Rectal smooth muscle tissue (tissue), 1 donor: Measurements from ENCODE around the gene CTIF.
"Not testable (repeated sequence)": the region's sequence is repeated elsewhere in the genome, so short reads cannot be mapped to it uniquely, and the experiment has no call there.

Experiments
- H3K27ac ChIP-seq: one replicate; pipeline ENCODE4 v1.7.0; 2013; ENCODE audit warnings: low read depth, low read length, inconsistent platforms
- H3K27me3 ChIP-seq: one replicate; pipeline ENCODE4 v1.7.0; 2013; ENCODE audit warnings: low read length; ENCODE audit not compliant: control insufficient read depth, insufficient read depth
- H3K36me3 ChIP-seq: one replicate; pipeline ENCODE4 v1.7.0; 2013; ENCODE audit warnings: low read length; ENCODE audit not compliant: control insufficient read depth, insufficient read depth
- H3K4me1 ChIP-seq: one replicate; pipeline ENCODE4 v1.7.0; 2013; ENCODE audit warnings: low read length; ENCODE audit not compliant: control insufficient read depth, insufficient read depth
- H3K4me3 ChIP-seq: one replicate; pipeline ENCODE4 v1.7.0; 2013; ENCODE audit warnings: low read length
- H3K9ac ChIP-seq: one replicate; pipeline ENCODE4 v1.7.0; 2013; ENCODE audit warnings: low read length

The CTIF gene

DNA sequence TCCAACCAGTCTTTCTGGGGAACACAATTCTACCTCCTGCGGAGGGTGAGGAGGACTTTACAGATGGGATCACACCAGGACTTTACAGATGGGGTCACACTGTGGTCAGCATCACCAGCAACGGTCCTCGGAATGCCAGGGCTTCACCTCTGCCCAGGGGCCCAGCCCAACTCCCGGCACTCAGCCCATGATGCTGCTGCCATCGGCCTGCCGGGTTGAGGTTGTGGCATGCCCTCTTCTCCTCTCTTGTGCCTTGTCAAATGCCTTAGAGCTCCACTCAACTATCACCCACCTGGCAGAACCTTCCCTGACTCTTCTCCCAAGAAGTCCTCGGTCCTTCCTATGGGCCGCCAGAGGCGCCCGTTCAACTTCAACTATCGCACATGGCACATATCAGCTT is 166.7 kb downstream of the CTIF start:
- H3K27ac ChIP-seq = no peak overlapping the region
- H3K4me3 ChIP-seq = no peak overlapping the region
- H3K4me1 ChIP-seq = no peaks in the 10 kb centered on the region
- no peaks in the 10 kb centered on the region for H3K36me3 ChIP-seq
- no peak overlapping the region for H3K9ac ChIP-seq
- no peaks in the 10 kb centered on the region for H3K27me3 ChIP-seq

DNA sequence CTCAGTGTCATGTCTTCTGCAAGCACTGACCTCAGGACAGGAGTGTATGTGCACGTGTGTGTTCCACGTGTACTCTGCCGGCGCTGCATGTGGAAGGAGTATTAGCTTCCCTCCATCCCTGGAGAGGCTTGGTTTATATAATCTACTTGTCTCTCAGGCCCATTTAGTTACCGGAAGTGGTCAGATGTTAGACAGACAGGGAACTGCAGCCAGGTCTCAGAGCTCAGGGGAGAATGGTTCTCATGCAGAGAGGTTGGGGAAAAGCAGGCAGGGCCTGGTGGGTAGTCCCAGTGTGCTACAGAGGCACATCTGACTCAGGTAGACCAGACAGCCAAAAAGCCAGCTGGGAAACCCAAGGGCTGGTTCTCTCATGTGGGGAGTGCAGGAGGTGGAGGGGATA is 167.9 kb downstream of the CTIF start:
- no peak overlapping the region for H3K9ac ChIP-seq
- no peak overlapping the region for H3K27ac ChIP-seq
- no peaks in the 10 kb centered on the region for H3K27me3 ChIP-seq
- no peaks in the 10 kb centered on the region for H3K4me1 ChIP-seq
- H3K4me3 ChIP-seq = no peak overlapping the region
- no peaks in the 10 kb centered on the region for H3K36me3 ChIP-seq

DNA sequence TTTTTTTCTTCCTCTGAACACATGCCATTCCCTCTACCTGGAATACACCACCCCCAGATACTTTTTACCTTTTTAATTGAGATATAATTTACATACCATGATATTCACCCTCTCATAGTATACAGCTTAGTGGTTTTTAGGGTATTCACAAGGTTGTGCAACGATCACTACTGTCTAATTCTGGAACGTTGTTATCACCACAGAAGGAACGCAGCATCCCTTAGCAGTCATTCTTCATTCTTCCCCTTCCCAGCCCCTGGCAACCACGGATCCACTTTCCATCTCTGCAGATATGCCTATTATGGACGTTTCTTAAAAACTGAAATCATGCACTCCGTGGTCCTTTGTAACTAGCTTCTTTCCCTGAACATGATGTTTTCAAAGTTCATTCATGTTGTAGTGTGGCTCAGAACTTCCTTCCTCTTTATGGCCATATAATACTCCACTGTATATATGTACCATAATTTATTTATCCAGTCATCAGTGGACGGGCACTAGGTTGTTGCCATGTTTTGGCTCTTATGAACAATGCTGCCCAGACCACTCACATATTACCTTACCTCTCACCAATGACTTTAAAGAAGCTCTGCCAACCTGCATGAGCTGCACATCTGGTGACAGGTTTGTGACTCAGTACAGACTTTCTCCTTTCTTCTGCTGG is 168.9 kb downstream of the CTIF start:
- no peak overlapping the region for H3K4me3 ChIP-seq
- H3K4me1 ChIP-seq = no peaks in the 10 kb centered on the region
- H3K36me3 ChIP-seq = no peaks in the 10 kb centered on the region
- H3K9ac ChIP-seq = no peak overlapping the region
- no peaks in the 10 kb centered on the region for H3K27me3 ChIP-seq
- no peak overlapping the region for H3K27ac ChIP-seq

DNA sequence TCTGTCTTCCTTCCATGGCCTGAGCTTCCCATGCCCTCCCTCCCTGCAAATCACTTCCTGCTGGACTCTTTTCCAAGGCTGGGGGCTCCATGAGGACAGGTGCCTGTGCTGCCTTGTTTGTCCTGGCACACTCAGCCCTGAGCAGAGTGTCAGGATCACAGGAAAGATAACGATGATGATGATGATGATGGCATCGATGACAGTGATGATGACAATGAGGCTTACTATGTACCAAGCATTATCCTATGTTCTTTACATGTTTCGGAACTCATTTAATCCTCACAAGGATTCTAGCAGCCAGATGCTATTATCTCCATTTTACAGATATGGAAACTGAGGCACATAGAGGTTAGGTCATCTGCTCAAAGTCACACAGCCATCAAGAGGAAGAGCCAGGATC is 170.0 kb downstream of the CTIF start:
- Histone ChIP-seq H3K4me3 (no peak overlapping the region), H3K4me1 (no peaks in the 10 kb centered on the region), H3K27ac (no peak overlapping the region), H3K9ac (no peak overlapping the region), H3K36me3 (no peaks in the 10 kb centered on the region), H3K27me3 (no peaks in the 10 kb centered on the region)

DNA sequence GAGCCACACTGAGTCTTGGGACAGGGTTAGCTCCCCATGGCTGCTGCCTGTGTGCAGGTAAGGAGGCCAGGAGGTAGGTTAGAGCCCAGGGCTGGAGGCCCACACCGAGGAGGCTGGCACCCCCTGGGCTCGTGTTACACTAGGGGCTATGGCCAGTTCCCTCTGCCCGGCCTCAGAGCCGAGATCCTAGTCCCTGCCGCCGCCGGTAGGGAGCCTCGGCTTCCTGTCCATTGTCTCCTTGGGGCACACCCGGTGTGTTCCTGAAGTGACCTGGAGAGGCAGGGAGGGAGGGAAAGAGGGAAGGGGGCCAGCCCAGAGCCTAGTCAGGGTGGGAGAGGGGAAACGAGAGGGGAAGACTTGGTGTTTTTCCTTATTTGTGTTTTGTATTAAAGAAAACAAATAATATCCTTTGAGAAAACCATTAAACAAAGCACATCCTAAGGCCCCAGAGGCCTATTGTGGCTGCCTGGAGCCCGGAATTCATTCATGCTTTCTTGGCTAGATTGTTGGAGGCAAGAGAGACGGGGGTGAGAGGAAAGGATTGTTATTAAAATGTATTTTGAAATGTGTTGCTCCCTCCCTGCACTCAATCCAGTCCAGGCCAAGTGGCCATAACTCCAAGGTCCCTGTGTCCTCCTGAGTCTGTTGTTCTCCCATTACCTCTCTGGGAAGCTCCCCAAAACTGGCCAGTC is 170.7 kb downstream of the CTIF start:
- H3K27ac ChIP-seq = no peak overlapping the region

DNA sequence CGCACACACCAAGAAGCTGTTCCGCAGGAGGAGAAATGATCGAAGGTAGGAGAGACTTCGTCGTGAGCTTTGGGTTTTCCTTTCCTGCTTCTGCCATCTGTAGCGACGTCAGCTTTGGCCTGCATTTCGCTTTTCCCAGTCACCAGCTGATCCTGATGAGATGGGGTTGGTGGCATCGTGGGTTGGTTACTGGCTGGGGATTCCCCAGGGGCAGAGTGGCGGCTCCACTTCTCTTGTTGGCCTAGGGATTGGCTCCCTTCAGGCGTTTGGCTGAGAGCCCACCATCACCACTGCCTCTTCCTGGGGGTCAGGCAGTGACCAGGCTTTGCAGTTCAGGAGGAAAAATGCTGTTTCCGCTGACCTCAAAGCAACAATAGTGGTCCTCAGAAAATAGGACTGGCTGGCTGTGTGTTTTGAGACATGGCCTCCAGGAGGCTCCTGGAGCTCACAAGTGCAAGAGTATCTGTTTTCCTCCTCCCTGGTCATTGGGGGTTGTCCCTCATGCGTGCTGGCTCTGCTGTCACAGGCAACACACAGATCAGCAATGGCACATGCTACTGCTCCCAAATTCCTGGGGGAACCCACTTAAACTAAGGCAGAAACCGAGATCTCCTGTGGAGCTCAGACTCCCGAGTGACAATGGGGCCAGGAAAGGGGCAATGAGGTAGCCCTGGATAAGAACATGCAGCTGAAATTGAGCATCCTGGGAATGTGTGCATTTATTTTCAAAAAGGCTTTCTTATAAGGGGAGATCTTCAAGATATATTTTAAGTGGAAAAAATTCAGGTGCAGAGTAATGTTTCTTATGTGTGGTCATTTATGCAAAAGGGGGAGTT is 173.0 kb downstream of the CTIF start:
- Histone ChIP-seq H3K36me3 (peaks cover 3% of the 10 kb centered on the region), H3K4me3 (no peak overlapping the region), H3K27ac (no peak overlapping the region), H3K4me1 (no peaks in the 10 kb centered on the region), H3K27me3 (no peaks in the 10 kb centered on the region), H3K9ac (no peak overlapping the region)

More for the DNA sequence above, 170.7 kb downstream of the CTIF start:
- peaks cover 3% of the 10 kb centered on the region for H3K36me3 ChIP-seq
- H3K4me1 ChIP-seq = no peaks in the 10 kb centered on the region
- no peaks in the 10 kb centered on the region for H3K27me3 ChIP-seq
- H3K9ac ChIP-seq = no peak overlapping the region
- no peak overlapping the region for H3K4me3 ChIP-seq

DNA sequence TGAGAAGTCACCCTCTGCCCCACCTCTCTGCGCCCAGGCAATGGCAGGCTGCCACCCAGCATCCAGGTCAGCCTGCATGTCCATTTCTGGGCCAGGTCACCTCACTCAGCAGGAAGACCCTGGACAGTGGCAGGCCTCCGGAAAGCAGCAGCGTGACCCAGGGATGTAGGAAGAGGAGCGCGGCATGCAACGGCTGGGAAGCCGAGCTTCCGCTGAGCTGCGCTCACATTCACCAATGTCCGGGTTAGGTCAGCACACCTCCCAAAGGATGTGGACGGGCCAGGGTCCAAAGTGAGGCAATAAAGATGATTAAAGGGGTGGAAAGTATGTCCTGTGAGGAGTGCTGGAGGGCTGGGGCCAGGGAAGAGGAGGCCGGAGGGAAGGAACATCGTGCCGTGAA is 174.5 kb downstream of the CTIF start:
- Histone ChIP-seq H3K9ac (no peak overlapping the region), H3K27ac (no peak overlapping the region), H3K4me1 (no peaks in the 10 kb centered on the region), H3K27me3 (no peaks in the 10 kb centered on the region), H3K4me3 (no peak overlapping the region), H3K36me3 (peaks cover 3% of the 10 kb centered on the region)

DNA sequence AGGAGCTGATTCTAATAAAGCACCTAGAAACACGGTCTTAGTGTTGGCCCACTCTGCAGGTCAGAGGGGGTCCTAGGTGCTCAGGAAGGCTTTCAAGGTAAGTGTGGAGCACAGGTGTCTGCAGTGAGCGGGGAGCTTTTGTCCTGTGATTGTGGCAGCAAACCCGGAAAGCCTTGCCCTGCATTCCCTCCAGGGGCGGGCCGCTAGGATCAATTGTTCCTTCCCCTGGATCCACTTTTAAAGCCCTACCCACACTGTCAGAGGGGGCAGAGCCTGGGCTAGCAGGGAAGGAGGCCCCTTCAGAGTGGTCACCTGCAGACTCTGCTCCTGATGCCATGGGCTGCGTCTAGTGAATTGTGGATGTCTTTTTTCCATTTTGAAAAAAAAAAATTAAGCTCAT is 176.0 kb downstream of the CTIF start:
- Histone ChIP-seq H3K27ac (no peak overlapping the region), H3K36me3 (peaks cover 3% of the 10 kb centered on the region), H3K9ac (no peak overlapping the region)

DNA sequence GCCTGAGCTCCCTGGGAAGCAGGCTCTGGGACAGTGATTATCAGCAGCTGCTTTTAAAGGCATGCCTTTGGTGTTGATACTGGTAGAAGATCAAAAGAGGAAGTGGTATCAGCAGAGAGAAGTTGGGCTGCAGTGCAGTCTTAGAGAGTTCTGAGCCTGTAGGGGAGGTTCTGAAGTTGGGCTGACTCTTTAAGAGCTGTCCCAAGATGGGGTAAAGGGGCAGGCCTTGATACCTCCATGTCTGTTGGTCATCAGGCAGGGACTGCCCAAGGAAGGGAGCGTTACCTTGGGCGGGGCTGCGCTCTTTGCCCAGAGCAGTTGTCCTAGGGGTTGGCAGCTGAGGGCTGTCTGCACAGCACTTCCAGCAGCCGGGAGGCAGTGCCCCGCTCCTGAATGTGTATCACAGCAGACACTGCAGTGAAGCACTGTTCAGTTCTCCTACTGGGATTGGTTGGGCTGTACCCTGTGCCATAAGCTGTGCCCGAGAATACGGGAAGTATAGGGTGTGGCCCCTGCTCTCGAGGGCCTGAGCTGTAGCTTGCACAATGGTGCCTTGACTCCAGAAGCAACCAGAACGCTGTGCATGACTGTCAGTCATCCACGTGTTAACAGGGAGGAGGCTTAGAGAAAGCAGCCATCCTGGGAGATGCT is 177.0 kb downstream of the CTIF start:
- H3K9ac ChIP-seq = no peak overlapping the region

More for the DNA sequence above, 176.0 kb downstream of the CTIF start:
- Histone ChIP-seq H3K4me1 (no peaks in the 10 kb centered on the region), H3K27me3 (no peaks in the 10 kb centered on the region), H3K4me3 (no peak overlapping the region)

DNA sequence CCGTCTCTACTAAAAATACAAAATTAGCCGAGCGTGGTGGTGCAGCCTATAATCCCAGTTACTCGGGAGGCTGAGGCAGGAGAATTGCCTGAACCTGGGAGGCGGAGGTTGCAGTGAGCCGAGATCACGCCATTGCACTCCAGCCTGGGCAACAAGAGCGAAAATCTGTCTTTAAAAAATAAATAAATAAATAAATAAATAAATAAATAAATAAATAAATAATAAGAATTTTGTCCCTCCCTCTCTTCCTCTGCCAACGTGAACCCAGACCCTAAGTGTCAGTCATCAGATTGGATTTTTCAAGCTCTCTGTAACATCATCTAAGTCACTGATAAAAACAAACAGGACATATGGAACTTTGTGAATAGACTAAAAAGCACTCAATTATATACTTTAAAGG is 178.4 kb downstream of the CTIF start:
- not testable (repeated sequence) for H3K36me3 ChIP-seq, H3K27ac ChIP-seq, H3K27me3 ChIP-seq, H3K4me1 ChIP-seq, H3K4me3 ChIP-seq, H3K9ac ChIP-seq

More for the DNA sequence above, 177.0 kb downstream of the CTIF start:
- no peaks in the 10 kb centered on the region for H3K27me3 ChIP-seq
- H3K36me3 ChIP-seq = peaks cover 3% of the 10 kb centered on the region
- no peak overlapping the region for H3K27ac ChIP-seq
- no peak overlapping the region for H3K4me3 ChIP-seq
- H3K4me1 ChIP-seq = peaks cover 2% of the 10 kb centered on the region

DNA sequence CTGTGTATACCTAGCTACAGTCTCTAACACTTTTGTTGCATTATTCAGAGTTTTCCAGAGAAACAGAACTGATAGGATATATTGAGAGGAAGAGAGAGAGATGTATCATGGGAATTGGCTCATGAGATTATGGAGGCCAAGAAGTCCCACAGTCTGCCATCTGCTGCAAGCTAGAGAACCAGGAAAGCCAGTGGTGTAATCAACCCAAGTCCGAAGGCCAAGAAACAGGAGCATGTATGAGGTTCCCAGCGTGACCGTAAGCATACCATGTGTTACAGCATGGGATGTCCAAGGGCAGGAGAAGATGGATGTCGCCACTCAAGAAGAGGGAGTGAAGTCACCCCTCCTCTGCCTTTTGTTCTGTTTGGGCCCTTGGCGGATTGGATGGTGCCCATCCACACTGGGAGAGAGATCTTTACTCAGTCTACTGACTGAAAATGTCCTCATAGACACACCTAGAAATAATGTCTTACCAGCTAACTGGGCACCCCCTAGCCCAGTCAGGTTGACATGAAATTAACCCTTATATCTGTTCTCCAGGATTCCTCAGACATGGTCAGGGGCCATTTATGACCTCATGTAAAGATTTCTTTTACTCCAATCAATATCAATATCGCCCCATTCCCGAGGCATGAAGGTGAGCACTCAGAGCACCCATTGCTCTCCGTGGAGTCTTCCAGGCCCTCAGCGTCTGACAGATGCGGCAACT is 179.6 kb downstream of the CTIF start:
- no peak overlapping the region for H3K27ac ChIP-seq
- no peak overlapping the region for H3K4me3 ChIP-seq
- H3K27me3 ChIP-seq = no peaks in the 10 kb centered on the region
- H3K36me3 ChIP-seq = peaks cover 3% of the 10 kb centered on the region
- peaks cover 2% of the 10 kb centered on the region for H3K4me1 ChIP-seq
- no peak overlapping the region for H3K9ac ChIP-seq

DNA sequence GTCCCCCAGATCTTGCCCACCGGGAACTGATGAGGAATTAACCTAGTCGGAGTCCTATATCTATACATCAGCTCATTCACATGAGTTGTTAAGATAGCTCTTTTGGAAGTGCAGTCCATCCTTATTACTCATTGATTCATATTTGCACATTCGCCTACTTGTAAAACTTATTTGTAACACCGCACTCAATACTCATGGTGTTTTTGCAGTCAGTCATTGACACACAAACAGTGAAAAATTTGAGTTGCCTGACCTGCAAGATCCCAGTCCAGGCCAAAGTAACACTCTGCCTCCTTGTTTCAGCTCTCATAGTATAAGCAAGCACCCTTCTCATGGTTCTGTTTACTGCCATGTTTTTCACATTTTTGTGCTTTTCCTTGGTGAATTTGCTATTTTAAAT is 180.6 kb downstream of the CTIF start:
- no peak overlapping the region for H3K4me3 ChIP-seq
- peaks cover 2% of the 10 kb centered on the region for H3K4me1 ChIP-seq
- H3K36me3 ChIP-seq = peaks cover under 1% of the 10 kb centered on the region
- H3K27me3 ChIP-seq = no peaks in the 10 kb centered on the region
- no peak overlapping the region for H3K27ac ChIP-seq
- no peak overlapping the region for H3K9ac ChIP-seq
